Uterus (tissue), 4 donors: Measurements from ENCODE around the gene RASGRF1. TPM values are rescaled to one million over a fixed set of nuclear protein-coding genes. Genes with fewer than 3 reads are reported as not detected.

ENCODE experiments used
- DNase-seq, 2 donors: peaks; one replicate each; pipeline ENCODE4 v3.0.0-alpha.2; 2019 to 2020
- H3K27ac ChIP-seq, 2 donors: fragments of 200-600 bp; sonication (generic); 1 replicate in 1 of 2; 2 replicates in 1 of 2; pipeline ENCODE4 v1.5.1; 2016 to 2018
- H3K27me3 ChIP-seq, 2 donors: fragments of 200-600 bp; sonication (generic); one replicate each; pipeline ENCODE4 v1.5.1; 2018 to 2019; ENCODE audit warnings: control low read depth in 1 of 2
- H3K36me3 ChIP-seq, 2 donors: fragments of 200-600 bp; sonication (generic); one replicate each; pipeline ENCODE4 v1.5.1; 2019; ENCODE audit warnings: control low read depth in 1 of 2
- H3K4me1 ChIP-seq, 2 donors: fragments of 200-600 bp; sonication (generic); one replicate each; pipeline ENCODE4 v1.5.1; 2018 to 2019; ENCODE audit warnings: control low read depth in 1 of 2
- H3K4me3 ChIP-seq, 2 donors: fragments of 200-600 bp; sonication (generic); 1 replicate in 1 of 2; 2 replicates in 1 of 2; pipeline ENCODE4 v1.5.1; 2018 to 2019; ENCODE audit warnings: mild to moderate bottlenecking in 1 of 2
- H3K9me3 ChIP-seq, 2 donors: fragments of 200-600 bp; sonication (generic); one replicate each; pipeline ENCODE4 v1.5.1; 2019; ENCODE audit warnings: control low read depth in 1 of 2
- POLR2A ChIP-seq, 2 donors: fragments of 450-650 bp; IDR thresholded peaks; one replicate each; pipeline ENCODE4 v1.6.1; 2016; ENCODE audit warnings: antibody characterized with exemption in 2 of 2, mild to moderate bottlenecking in 1 of 2, moderate library complexity in 1 of 2
- intact Hi-C: fragments of 100-400 bp; cut with DNase I; formaldehyde crosslinking; loops from one replicate; pipeline ENCODE4 v1.15.1; 2023; ENCODE audit warnings: low total_unique reads
- total RNA-seq, 4 donors: library from RNA; depleted of rRNA in 3 of 4; stranded (reverse); fragments of >200 nt in 3 of 4; gene quantifications; one replicate each; pipeline versions ENCODE4 v1.1.0 to v1.2.4, GENCODE V29; 2014 to 2023
- TF ChIP-seq, protein P1 (sequence below), 4 experiments: fragments of 200-600 bp in 2 of 4; fragments of 450-650 bp in 2 of 4; sonication (generic) in 2 of 4; IDR thresholded peaks; one replicate each; pipeline ENCODE4 v1.5.1; 2016 to 2019; ENCODE audit warnings: antibody characterized with exemption in 4 of 4, mild to moderate bottlenecking in 2 of 4, moderate library complexity in 1 of 4
- donor health status: DM: yes; HTN: yes; CAD: no.

Gene RASGRF1
- total RNA-seq, 4 donors from 2014 or later = 0.21 to 3.4 (median 1.8) TPM; not detected in 1

DNA sequence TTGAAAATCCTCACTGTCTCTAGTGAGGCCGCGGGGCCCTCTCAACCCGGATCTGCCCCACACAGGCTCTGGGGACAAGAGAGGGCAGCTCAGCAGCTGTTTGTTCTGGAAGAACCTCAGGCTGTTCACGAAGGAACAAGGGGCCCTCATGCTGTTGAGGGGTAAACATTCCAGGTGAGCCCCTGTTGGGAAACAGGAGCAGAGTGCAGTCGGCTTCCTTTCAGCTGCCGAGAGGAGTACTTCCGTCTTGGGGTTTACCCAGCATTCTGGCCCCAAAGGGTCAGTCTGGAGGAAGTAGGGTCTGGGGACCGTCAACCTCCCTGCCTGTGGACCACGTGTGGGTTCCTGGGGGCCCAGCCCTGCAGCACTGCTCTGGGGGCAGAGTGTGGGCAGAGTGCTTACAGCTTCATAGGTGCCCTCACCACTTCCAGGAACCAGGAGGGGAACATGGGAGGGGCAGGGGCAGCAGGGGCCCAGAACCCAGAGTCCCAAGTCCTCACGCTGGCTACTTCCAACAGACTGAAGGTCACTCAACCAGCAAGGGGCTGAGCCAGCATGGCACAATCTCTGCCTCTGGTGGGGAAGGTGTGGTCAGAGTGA is 96.5 kb downstream of the RASGRF1 start:
- H3K4me1 ChIP-seq = no peaks in the 10 kb centered on the region
- H3K4me3 ChIP-seq = no peak overlapping the region
- TF ChIP-seq, protein P1, sequence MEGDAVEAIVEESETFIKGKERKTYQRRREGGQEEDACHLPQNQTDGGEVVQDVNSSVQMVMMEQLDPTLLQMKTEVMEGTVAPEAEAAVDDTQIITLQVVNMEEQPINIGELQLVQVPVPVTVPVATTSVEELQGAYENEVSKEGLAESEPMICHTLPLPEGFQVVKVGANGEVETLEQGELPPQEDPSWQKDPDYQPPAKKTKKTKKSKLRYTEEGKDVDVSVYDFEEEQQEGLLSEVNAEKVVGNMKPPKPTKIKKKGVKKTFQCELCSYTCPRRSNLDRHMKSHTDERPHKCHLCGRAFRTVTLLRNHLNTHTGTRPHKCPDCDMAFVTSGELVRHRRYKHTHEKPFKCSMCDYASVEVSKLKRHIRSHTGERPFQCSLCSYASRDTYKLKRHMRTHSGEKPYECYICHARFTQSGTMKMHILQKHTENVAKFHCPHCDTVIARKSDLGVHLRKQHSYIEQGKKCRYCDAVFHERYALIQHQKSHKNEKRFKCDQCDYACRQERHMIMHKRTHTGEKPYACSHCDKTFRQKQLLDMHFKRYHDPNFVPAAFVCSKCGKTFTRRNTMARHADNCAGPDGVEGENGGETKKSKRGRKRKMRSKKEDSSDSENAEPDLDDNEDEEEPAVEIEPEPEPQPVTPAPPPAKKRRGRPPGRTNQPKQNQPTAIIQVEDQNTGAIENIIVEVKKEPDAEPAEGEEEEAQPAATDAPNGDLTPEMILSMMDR (IDR thresholded peaks at IDR 0.05) = no peak
- no peak for TF ChIP-seq POLR2A (IDR thresholded peaks at IDR 0.05)
- no peaks in the 10 kb centered on the region for H3K36me3 ChIP-seq
- no peak overlapping the region for H3K27ac ChIP-seq
- no peak for DNase-seq
- intact Hi-C loops = no loop called here
- no peaks in the 10 kb centered on the region for H3K9me3 ChIP-seq
- no peaks in the 10 kb centered on the region for H3K27me3 ChIP-seq

DNA sequence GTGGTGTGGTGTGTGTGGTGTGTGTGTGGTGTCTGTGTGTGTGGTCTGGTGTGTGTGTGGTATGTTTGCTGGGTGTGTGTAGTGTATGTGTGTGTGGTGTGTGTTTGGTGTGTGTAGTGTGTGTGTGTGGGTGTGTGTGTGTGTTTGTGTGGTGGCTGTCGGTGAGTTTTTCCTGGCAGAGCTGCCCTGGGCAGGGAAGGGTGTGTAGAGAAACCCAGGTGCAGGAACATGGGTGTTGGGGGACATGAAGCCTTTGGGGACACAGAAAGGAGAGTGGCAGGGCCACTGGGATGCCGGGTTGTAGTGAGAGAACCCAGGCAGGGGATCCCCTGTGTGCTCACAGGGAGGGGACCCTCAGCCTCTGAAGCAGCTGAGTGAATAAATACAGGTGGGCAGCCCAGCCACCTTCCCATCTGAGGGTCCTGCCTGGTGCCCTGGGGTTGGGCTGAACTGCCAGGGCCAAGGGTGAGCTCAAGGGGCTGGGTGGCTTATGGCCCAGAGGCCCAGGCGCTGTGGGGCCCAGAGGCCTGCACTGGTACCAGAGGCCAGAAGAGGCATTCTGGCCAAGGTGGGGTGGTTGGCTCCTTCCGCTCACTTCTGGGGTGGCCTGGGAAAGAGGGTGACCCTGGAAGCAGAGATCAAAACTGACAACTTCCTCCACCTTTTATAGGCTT is 97.2 kb downstream of the RASGRF1 start:
- no peak overlapping the region for H3K4me3 ChIP-seq

DNA sequence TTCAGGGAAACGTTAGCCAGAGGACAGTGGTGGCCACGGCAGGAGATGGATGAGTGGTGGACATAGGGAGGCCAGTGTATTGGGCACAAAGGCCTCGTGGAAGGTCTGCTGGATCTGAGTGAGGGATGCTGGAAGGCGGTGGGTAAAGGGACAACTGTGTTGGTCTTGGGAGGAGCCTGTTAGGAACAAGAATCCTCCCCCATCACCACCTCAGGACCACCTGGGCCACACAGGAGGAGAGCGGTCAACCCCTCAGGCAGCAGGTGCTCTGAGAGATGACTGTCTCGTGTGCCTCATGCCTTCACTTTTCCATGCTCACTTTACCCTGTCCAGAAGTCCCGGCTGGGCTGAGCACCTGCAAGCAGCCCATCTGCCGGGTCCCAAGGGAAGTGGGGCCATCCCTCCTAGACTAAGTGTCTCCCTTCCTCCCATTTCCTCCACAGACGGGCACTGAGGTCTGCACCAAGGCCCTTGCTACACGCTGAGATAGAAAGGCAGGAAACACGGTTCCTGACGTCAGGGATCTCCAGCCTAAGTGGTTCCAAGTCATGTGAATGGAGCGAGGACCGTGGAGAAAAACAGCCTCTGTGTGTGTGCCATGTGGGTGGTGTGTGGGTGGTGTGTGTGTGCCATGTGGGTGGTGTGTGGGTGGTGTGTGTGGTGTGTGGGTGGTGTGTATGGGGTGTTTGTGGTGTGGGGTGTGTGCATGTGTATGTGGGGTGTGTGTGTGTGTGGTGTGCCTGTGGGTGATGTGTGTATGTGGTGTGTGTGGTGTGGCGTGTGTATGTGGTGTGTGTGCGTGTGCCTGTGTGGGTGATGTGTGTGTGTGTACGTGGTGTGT is 97.9 kb downstream of the RASGRF1 start:
- Histone ChIP-seq H3K27me3 (no peaks in the 10 kb centered on the region), H3K36me3 (no peaks in the 10 kb centered on the region), H3K27ac (no peak overlapping the region), H3K9me3 (no peaks in the 10 kb centered on the region), H3K4me3 (no peak overlapping the region), H3K4me1 (no peaks in the 10 kb centered on the region)
- intact Hi-C loops = no loop called here
- no peak for DNase-seq
- no peak for TF ChIP-seq POLR2A (IDR thresholded peaks at IDR 0.05)
- TF ChIP-seq, protein P1 (IDR thresholded peaks at IDR 0.05) = no peak

More for the DNA sequence above, 97.2 kb downstream of the RASGRF1 start:
- H3K9me3 ChIP-seq = no peaks in the 10 kb centered on the region
- no peaks in the 10 kb centered on the region for H3K27me3 ChIP-seq
- intact Hi-C loops = no loop called here
- DNase-seq = no peak
- no peaks in the 10 kb centered on the region for H3K36me3 ChIP-seq
- no peak for TF ChIP-seq POLR2A (IDR thresholded peaks at IDR 0.05)
- TF ChIP-seq, protein P1 (IDR thresholded peaks at IDR 0.05) = no peak
- H3K4me1 ChIP-seq = no peaks in the 10 kb centered on the region
- H3K27ac ChIP-seq = no peak overlapping the region

DNA sequence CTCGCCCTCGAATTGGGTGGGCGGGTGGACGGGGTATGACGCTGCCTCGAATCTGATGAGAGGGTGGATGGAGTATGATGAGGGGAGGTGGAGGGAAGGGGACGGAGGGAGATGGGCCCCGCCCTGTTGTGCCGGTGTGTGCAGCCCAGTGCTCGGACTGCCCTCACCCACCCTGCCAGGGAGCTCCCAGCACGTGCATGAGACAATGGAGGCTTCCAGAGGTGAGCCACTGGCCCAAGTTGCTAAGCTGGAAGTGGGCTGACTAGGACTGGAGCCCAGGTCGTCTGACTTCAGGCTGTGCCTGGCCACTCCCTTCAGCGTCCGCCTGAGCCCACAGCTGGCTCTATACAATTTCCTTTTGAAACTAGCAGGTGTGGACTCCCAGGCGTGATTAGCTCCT is 98.7 kb downstream of the RASGRF1 start:
- TF ChIP-seq POLR2A (IDR thresholded peaks at IDR 0.05) = no peak
- TF ChIP-seq, protein P1 (IDR thresholded peaks at IDR 0.05) = no peak
- Histone ChIP-seq H3K4me3 (no peak overlapping the region), H3K27me3 (no peaks in the 10 kb centered on the region), H3K4me1 (no peaks in the 10 kb centered on the region), H3K36me3 (no peaks in the 10 kb centered on the region), H3K9me3 (no peaks in the 10 kb centered on the region), H3K27ac (no peak overlapping the region)
- DNase-seq = no peak
- intact Hi-C loops = no loop called here

DNA sequence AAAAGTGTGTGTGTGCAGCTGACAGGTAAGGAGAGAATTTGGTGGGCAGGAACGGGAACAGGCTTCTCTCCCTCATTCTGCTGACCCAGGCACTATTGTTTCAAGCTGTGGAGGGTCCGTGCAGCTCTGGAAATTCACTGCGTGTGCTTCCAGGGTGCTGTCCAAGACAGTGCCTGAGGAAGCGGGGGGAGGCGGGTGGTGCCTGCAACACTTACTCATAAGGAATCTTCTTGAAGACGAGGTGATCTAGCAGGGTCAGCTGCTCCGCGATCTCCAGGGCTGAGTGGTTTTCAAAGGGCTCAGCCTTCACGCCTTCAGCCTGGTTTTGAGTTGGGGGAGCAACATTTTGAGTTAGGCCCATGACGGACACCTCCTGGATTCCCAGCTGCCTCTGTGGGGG is 99.1 kb downstream of the RASGRF1 start:
- no peaks in the 10 kb centered on the region for H3K4me1 ChIP-seq
- DNase-seq = no peak

More for the DNA sequence above, 99.1 kb downstream of the RASGRF1 start:
- Histone ChIP-seq H3K27ac (no peak overlapping the region), H3K9me3 (no peaks in the 10 kb centered on the region), H3K4me3 (no peak overlapping the region), H3K27me3 (no peaks in the 10 kb centered on the region), H3K36me3 (no peaks in the 10 kb centered on the region)
- intact Hi-C loops = no loop called here
- TF ChIP-seq POLR2A (IDR thresholded peaks at IDR 0.05) = no peak
- TF ChIP-seq, protein P1 (IDR thresholded peaks at IDR 0.05) = no peak
